Measurements from ENCODE around the gene SPATA31C1. TPM values are rescaled to one million over a fixed set of nuclear protein-coding genes. Genes with fewer than 3 reads are reported as not detected.

SPATA31C1 gene
- total and polyA plus RNA-seq, 2 experiments from 2014 or later = not detected

- no peak for DNase-seq (ENCODE audit: low spot score)
- Histone ChIP-seq H3K9me3 (ENCODE audit: low read depth) (no peaks in the 10 kb centered on the region), H2AFZ (no peak overlapping the region), H3K79me2 (no peaks in the 10 kb centered on the region), H3K4me2 (no peak overlapping the region), H3K36me3 (replicated peaks; ENCODE audit: insufficient read depth, low read depth) (no peaks in the 10 kb centered on the region), H3K4me3 (no peak overlapping the region), H3K9me2 (replicated peaks; ENCODE audit: insufficient read depth) (no peaks in the 10 kb centered on the region), H3K27ac (no peak overlapping the region), H3K4me1 (ENCODE audit: insufficient read depth) (no peaks in the 10 kb centered on the region), H3K27me3 (no peaks in the 10 kb centered on the region), H4K20me1 (ENCODE audit: insufficient read depth, poor library complexity, severe bottlenecking) (no peaks in the 10 kb centered on the region)
- TF ChIP-seq CTCF (IDR thresholded peaks at IDR 0.05; ENCODE audit: poor library complexity) = no peak
- WGBS (ENCODE audit: low lambda C conversion rate, missing lambda C conversion rate) = 73% methylated on average over 1 of the region's 1 CpG
Measured at GRCh38 chr9:87950296-87950695, 32.5 kb downstream of the SPATA31C1 start.

DNA sequence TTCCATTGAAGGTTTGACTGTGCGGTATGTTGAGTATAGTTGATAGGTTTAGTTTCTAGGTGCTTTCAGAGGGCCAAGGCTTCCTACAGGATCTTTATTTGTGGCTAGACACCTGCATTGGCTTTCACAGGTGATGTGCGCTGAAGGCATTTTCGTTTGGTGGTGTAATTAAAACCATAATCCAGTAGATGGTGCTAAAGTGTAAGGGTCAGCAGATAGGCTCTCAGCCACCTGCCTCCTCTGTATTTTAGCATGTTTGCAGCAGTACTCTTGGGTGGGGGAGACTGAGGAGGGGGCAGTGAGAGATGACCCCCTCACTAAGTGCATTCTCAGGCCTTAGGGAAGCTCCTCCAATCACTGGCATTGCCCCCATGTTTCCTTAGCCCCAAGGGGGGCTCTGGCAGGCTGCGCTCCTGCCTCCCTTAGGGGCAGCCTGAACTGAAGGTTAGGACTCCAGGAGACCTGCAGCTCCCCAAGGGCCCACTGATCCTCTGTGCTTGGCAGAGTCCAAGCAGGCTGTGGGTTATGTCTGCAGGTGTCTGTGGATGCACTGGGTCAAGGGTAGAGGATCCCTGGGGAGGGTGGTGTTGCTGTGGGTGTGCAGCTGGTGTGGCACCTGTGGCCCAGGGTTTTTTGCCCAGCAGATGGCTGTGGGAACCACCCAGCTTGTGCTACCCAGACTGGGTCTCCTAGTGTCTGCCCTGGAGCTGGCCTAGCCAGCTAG is 33.2 kb downstream of the SPATA31C1 start:
- Histone ChIP-seq H3K36me3 (replicated peaks; ENCODE audit: insufficient read depth, low read depth) (no peaks in the 10 kb centered on the region), H3K9me3 (ENCODE audit: low read depth) (no peaks in the 10 kb centered on the region), H3K4me2 (no peak overlapping the region), H4K20me1 (ENCODE audit: insufficient read depth, poor library complexity, severe bottlenecking) (no peaks in the 10 kb centered on the region), H3K27me3 (no peaks in the 10 kb centered on the region), H3K4me3 (no peak overlapping the region), H3K9me2 (replicated peaks; ENCODE audit: insufficient read depth) (no peaks in the 10 kb centered on the region), H3K27ac (no peak overlapping the region), H2AFZ (no peak overlapping the region), H3K4me1 (ENCODE audit: insufficient read depth) (no peaks in the 10 kb centered on the region), H3K79me2 (no peaks in the 10 kb centered on the region)
- WGBS (ENCODE audit: low lambda C conversion rate, missing lambda C conversion rate) = 59% methylated on average over 4 of the region's 4 CpGs
- TF ChIP-seq CTCF (IDR thresholded peaks at IDR 0.05; ENCODE audit: poor library complexity) (peak; percentile 56), EZH2phosphoT487 (IDR thresholded peaks at IDR 0.05; ENCODE audit: low read depth, severe bottlenecking, unreplicated experiment) (no peak)
- DNase-seq (ENCODE audit: low spot score) = peak; percentile 41

- Histone ChIP-seq H3K36me3 (replicated peaks; ENCODE audit: insufficient read depth, low read depth) (no peaks in the 10 kb centered on the region), H4K20me1 (ENCODE audit: insufficient read depth, poor library complexity, severe bottlenecking) (no peaks in the 10 kb centered on the region), H3K9me2 (replicated peaks; ENCODE audit: insufficient read depth) (no peaks in the 10 kb centered on the region), H3K4me2 (no peak overlapping the region), H3K79me2 (no peaks in the 10 kb centered on the region), H3K27me3 (no peaks in the 10 kb centered on the region), H3K4me1 (ENCODE audit: insufficient read depth) (no peaks in the 10 kb centered on the region), H3K27ac (no peak overlapping the region), H2AFZ (no peak overlapping the region), H3K9me3 (ENCODE audit: low read depth) (peaks cover 12% of the 10 kb centered on the region), H3K4me3 (no peak overlapping the region)
- WGBS (ENCODE audit: low lambda C conversion rate, missing lambda C conversion rate) = 95% methylated on average over 3 of the region's 3 CpGs
- TF ChIP-seq EZH2 (IDR thresholded peaks at IDR 0.05; ENCODE audit: borderline replicate concordance) (no peak), EZH2phosphoT487 (IDR thresholded peaks at IDR 0.05; ENCODE audit: low read depth, severe bottlenecking, unreplicated experiment) (no peak), CTCF (IDR thresholded peaks at IDR 0.05; ENCODE audit: poor library complexity) (no peak)
- DNase-seq (ENCODE audit: low spot score) = no peak
Measured at GRCh38 chr9:87954230-87954629, 36.5 kb downstream of the SPATA31C1 start.

All from hepatocyte (in vitro differentiated cells).